ENCODE results near the gene GREB1. TPM values are rescaled to one million over a fixed set of nuclear protein-coding genes. Genes with fewer than 3 reads are reported as not detected.

The GREB1 gene
- polyA plus RNA-seq, 1 of the 3 experiments (the other 2 are of a cell fraction) = 2.9 TPM

DNA sequence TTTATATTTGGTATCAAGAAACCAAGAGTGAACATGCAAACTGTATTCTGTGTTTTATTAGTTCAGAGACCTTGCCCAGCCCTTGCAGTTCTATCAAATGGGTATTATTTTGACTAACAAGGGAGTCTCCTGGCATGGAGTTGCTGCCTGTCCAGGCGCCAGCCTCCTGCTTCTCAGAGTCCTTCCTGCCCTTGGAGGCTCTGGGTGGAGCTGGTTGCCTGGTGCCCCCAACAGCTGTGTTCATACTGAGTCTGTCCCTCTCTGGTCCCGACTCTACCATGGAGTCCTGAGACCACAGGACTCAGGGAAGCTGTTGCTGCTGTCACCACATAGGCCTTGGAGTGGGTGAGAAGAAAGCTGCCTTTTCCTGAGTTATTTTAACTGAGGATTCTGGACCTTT lies 26.3 kb upstream of the GREB1 start (continued):
- no peak for TF ChIP-seq MXI1 (IDR thresholded peaks at IDR 0.05; ENCODE audit: low read depth, low read length)

DNA sequence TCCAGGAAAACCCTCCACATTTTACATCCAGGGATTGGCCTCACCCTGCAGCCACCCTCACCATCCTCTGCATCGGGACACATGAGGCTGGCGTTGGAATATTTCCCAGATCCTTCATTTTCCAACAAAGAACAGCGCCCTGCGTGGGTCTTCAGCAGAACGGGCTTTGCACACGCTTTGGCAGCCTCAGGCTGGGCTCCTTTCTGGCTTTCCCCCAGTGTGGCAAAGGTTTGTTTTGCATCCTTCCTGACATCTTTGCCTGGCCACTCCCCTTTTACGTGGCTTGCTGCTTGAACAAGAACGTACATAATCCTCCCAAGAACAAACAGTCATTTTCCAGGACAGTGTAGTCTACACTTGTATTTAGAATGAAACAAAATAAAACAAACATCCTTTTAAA lies 25.6 kb upstream of the GREB1 start:
- ChIA-PET POLR2A (no interaction called here), CTCF (interaction anchor here (0.6 kb wide), 1 partner anchor 75 kb away, joined by 3 read pairs; no protein-coding TSS in a partner anchor)
- H3K9me3 ChIP-seq = peaks cover 3% of the 10 kb centered on the region; the same call in 1 of the 2 replicates
- H3K9ac ChIP-seq = no peak overlapping the region
- no peak overlapping the region for H3K27ac ChIP-seq (ENCODE audit: low read depth in 2 of 2, low read length in 1 of 2)
- DNase-seq = no peak
- H3K4me1 ChIP-seq (ENCODE audit: control insufficient read depth in 1 of 2, insufficient read depth in 2 of 2, low read depth in 1 of 2, low read length in 1 of 2) = peaks cover 0 to 13% of the 10 kb centered on the region in 2 experiments; a peak in 2 of 4 replicates
- 88% methylated on average over 8 of the region's 8 CpGs for WGBS (ENCODE audit: low lambda C conversion rate)
- no peaks in the 10 kb centered on the region for H3K79me2 ChIP-seq (ENCODE audit: insufficient read depth)
- no peak overlapping the region for H3K4me2 ChIP-seq
- no peaks in the 10 kb centered on the region for H3K36me3 ChIP-seq (replicated peaks in 1 of 2; ENCODE audit: control insufficient read depth in 1 of 2, insufficient read depth in 2 of 2, low read length in 1 of 2)
- no peak overlapping the region for H3K4me3 ChIP-seq (ENCODE audit: low read depth in 2 of 2, low read length in 1 of 2)
- H3F3A ChIP-seq (replicated peaks; ENCODE audit: insufficient read depth) = no peaks in the 10 kb centered on the region
- H2AFZ ChIP-seq (ENCODE audit: low read depth) = no peak overlapping the region
- H4K20me1 ChIP-seq (ENCODE audit: insufficient read depth) = no peaks in the 10 kb centered on the region
- no peaks in the 10 kb centered on the region for H3K27me3 ChIP-seq (ENCODE audit: insufficient read depth)
- TF ChIP-seq EZH2phosphoT487 (IDR thresholded peaks at IDR 0.05; ENCODE audit: borderline replicate concordance, low read depth) (no peak), MEF2A (IDR thresholded peaks at IDR 0.05; ENCODE audit: borderline replicate concordance, low read depth) (no peak), NRF1 (IDR thresholded peaks at IDR 0.05; ENCODE audit: low read depth, low read length) (no peak), SIN3A (IDR thresholded peaks at IDR 0.05; ENCODE audit: borderline replicate concordance, low read depth, low read length) (no peak), TCF12 (IDR thresholded peaks at IDR 0.05) (no peak), FOXJ3 (CRISPR knock-in tag; IDR thresholded peaks at IDR 0.05) (no peak), SMC3 (IDR thresholded peaks at IDR 0.05; ENCODE audit: low read depth, low read length) (no peak), GATA2 (CRISPR knock-in tag; IDR thresholded peaks at IDR 0.05) (no peak)
- TF ChIP-seq, protein P1, sequence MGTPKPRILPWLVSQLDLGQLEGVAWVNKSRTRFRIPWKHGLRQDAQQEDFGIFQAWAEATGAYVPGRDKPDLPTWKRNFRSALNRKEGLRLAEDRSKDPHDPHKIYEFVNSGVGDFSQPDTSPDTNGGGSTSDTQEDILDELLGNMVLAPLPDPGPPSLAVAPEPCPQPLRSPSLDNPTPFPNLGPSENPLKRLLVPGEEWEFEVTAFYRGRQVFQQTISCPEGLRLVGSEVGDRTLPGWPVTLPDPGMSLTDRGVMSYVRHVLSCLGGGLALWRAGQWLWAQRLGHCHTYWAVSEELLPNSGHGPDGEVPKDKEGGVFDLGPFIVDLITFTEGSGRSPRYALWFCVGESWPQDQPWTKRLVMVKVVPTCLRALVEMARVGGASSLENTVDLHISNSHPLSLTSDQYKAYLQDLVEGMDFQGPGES (IDR thresholded peaks at IDR 0.05; ENCODE audit: low read depth, low read length) = no peak
- TF ChIP-seq, protein P2, sequence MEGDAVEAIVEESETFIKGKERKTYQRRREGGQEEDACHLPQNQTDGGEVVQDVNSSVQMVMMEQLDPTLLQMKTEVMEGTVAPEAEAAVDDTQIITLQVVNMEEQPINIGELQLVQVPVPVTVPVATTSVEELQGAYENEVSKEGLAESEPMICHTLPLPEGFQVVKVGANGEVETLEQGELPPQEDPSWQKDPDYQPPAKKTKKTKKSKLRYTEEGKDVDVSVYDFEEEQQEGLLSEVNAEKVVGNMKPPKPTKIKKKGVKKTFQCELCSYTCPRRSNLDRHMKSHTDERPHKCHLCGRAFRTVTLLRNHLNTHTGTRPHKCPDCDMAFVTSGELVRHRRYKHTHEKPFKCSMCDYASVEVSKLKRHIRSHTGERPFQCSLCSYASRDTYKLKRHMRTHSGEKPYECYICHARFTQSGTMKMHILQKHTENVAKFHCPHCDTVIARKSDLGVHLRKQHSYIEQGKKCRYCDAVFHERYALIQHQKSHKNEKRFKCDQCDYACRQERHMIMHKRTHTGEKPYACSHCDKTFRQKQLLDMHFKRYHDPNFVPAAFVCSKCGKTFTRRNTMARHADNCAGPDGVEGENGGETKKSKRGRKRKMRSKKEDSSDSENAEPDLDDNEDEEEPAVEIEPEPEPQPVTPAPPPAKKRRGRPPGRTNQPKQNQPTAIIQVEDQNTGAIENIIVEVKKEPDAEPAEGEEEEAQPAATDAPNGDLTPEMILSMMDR (IDR thresholded peaks at IDR 0.05) = no peak
- H3K9me2 ChIP-seq = no peaks in the 10 kb centered on the region

DNA sequence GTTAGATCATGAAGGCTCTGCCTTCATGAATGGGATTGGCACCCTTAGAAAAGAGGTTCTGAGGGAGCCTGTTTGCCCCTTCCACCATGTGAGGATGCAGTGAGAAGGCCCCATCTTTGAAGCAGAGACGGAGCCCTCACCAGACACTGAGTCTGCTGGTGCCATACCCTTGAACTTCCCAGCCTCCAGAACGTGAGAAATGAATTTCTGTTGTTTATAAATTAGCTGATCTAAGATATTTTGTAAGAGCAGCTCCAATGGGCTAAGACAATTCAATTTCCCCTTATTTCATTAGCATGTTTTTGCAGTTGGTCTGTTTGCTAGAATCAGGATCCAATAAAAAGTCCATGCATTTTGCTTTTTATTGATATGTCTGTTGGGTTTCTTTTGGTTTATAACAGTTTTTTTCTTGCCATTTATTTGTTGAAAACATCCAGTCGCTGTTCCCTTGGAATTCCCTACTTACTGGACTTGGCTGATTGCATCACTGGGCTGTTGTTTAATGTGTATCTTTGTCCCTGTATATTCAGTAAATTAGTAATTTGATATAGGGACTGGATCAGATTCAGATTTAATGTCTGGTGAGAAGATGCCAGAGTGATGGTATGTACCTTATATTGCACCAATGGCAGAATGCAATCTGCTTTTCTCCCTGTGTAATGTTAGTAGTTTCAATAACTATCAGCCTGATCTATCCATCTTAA lies 24.0 kb upstream of the GREB1 start:
- ChIA-PET CTCF (interaction anchor here (1.3 to 4.5 kb wide), 5 partner anchors 10 to 75 kb away, joined by 3 to 22 read pairs (median 4); no protein-coding TSS in a partner anchor), POLR2A (no interaction called here)
- H2AFZ ChIP-seq (ENCODE audit: low read depth) = no peak overlapping the region
- no peaks in the 10 kb centered on the region for H3K9me3 ChIP-seq
- no peaks in the 10 kb centered on the region for H3F3A ChIP-seq (replicated peaks; ENCODE audit: insufficient read depth)
- no peaks in the 10 kb centered on the region for H3K79me2 ChIP-seq (ENCODE audit: insufficient read depth)
- H3K9me2 ChIP-seq = no peaks in the 10 kb centered on the region
- TF ChIP-seq ELF1 (IDR thresholded peaks at IDR 0.05) (no peak), RCOR1 (IDR thresholded peaks at IDR 0.05; ENCODE audit: low read length) (peak; percentile 62; the same call in 1 of the 2 replicates), MEF2A (IDR thresholded peaks at IDR 0.05; ENCODE audit: borderline replicate concordance, low read depth) (no peak)
- TF ChIP-seq, protein P3, sequence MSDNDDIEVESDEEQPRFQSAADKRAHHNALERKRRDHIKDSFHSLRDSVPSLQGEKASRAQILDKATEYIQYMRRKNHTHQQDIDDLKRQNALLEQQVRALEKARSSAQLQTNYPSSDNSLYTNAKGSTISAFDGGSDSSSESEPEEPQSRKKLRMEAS (IDR thresholded peaks at IDR 0.05; ENCODE audit: low read depth) = no peak
- H4K20me1 ChIP-seq (ENCODE audit: insufficient read depth) = no peaks in the 10 kb centered on the region
- peaks cover 0 to 13% of the 10 kb centered on the region in 2 experiments; a peak in 2 of 4 replicates for H3K4me1 ChIP-seq (ENCODE audit: control insufficient read depth in 1 of 2, insufficient read depth in 2 of 2, low read depth in 1 of 2, low read length in 1 of 2)
- no peak overlapping the region for H3K9ac ChIP-seq
- H3K27me3 ChIP-seq (ENCODE audit: insufficient read depth) = no peaks in the 10 kb centered on the region
- H3K27ac ChIP-seq (ENCODE audit: low read depth in 2 of 2, low read length in 1 of 2) = no peak overlapping the region
- H3K36me3 ChIP-seq (replicated peaks in 1 of 2; ENCODE audit: control insufficient read depth in 1 of 2, insufficient read depth in 2 of 2, low read length in 1 of 2) = no peaks in the 10 kb centered on the region
- H3K4me3 ChIP-seq (ENCODE audit: low read depth in 2 of 2, low read length in 1 of 2) = no peak overlapping the region
- 64% methylated on average over 3 of the region's 3 CpGs for WGBS (ENCODE audit: low lambda C conversion rate)
- H3K4me2 ChIP-seq = no peak overlapping the region
- DNase-seq = peak; percentile 45
